Measurements from ENCODE around the gene RGS13. TPM values are rescaled to one million over a fixed set of nuclear protein-coding genes. Genes with fewer than 3 reads are reported as not detected.

Gene RGS13
- total RNA-seq, 4 donors from 2014 or later = 0.10 to 0.56 (median 0.34) TPM; not detected in 1

- Histone ChIP-seq H3K27me3 (no peaks in the 10 kb centered on the region), H3K27ac (no peak overlapping the region), H3K4me1 (no peaks in the 10 kb centered on the region), H3K9me3 (no peaks in the 10 kb centered on the region), H3K4me3 (no peak overlapping the region), H3K36me3 (no peaks in the 10 kb centered on the region)
- 78% methylated on average over 7 of the region's 7 CpGs for WGBS
- DNase-seq (ENCODE audit: low spot score in 2 of 2) = no peak
- TF ChIP-seq CTCF (IDR thresholded peaks at IDR 0.05) = no peak
- TF ChIP-seq POLR2A (IDR thresholded peaks at IDR 0.05) = no peak
- no peak for TF ChIP-seq EP300 (IDR thresholded peaks at IDR 0.05)
- TF ChIP-seq POLR2AphosphoS5 (IDR thresholded peaks at IDR 0.05) = no peak
Observed at GRCh38 chr1:192633533-192634253, 2.3 kb upstream of the RGS13 start.

GRCh38 chr1:192635041-192635440 lies 906 bp upstream of the RGS13 start:
- no peak for TF ChIP-seq CTCF (IDR thresholded peaks at IDR 0.05)
- TF ChIP-seq POLR2A (IDR thresholded peaks at IDR 0.05) = no peak
- no peak for TF ChIP-seq POLR2AphosphoS5 (IDR thresholded peaks at IDR 0.05)
- TF ChIP-seq EP300 (IDR thresholded peaks at IDR 0.05) = no peak
- no peaks in the 10 kb centered on the region for H3K36me3 ChIP-seq
- H3K9me3 ChIP-seq = no peaks in the 10 kb centered on the region
- no peak overlapping the region for H3K4me3 ChIP-seq
- no peak overlapping the region for H3K27ac ChIP-seq
- WGBS = 90% methylated on average over 2 of the region's 2 CpGs
- no peak for DNase-seq (ENCODE audit: low spot score in 2 of 2)
- no peaks in the 10 kb centered on the region for H3K4me1 ChIP-seq
- no peaks in the 10 kb centered on the region for H3K27me3 ChIP-seq

- Histone ChIP-seq H3K27ac (no peak overlapping the region), H3K4me1 (no peaks in the 10 kb centered on the region), H3K4me3 (no peak overlapping the region), H3K36me3 (no peaks in the 10 kb centered on the region), H3K27me3 (no peaks in the 10 kb centered on the region), H3K9me3 (no peaks in the 10 kb centered on the region)
- TF ChIP-seq CTCF (IDR thresholded peaks at IDR 0.05) (no peak), EP300 (IDR thresholded peaks at IDR 0.05) (no peak), POLR2A (IDR thresholded peaks at IDR 0.05) (no peak), POLR2AphosphoS5 (IDR thresholded peaks at IDR 0.05) (no peak)
- DNase-seq (ENCODE audit: low spot score in 2 of 2) = no peak
- 60% methylated on average over 4 of the region's 4 CpGs for WGBS
Observed at GRCh38 chr1:192639607-192640368, 3.8 kb downstream of the RGS13 start.

GRCh38 chr1:192652159-192652558 lies 16.2 kb downstream of the RGS13 start:
- Histone ChIP-seq H3K36me3 (no peaks in the 10 kb centered on the region), H3K27ac (no peak overlapping the region), H3K4me1 (no peaks in the 10 kb centered on the region), H3K4me3 (no peak overlapping the region), H3K9me3 (no peaks in the 10 kb centered on the region), H3K27me3 (no peaks in the 10 kb centered on the region)
- TF ChIP-seq CTCF (IDR thresholded peaks at IDR 0.05) (no peak), POLR2A (IDR thresholded peaks at IDR 0.05) (no peak), POLR2AphosphoS5 (IDR thresholded peaks at IDR 0.05) (no peak), EP300 (IDR thresholded peaks at IDR 0.05) (no peak)
- no peak for DNase-seq (ENCODE audit: low spot score in 2 of 2)
- 95% methylated on average over 1 of the region's 1 CpG for WGBS

- Histone ChIP-seq H3K9me3 (no peaks in the 10 kb centered on the region), H3K36me3 (no peaks in the 10 kb centered on the region), H3K4me1 (no peaks in the 10 kb centered on the region), H3K27ac (no peak overlapping the region), H3K4me3 (no peak overlapping the region), H3K27me3 (no peaks in the 10 kb centered on the region)
- no peak for TF ChIP-seq POLR2AphosphoS5 (IDR thresholded peaks at IDR 0.05)
- no peak for TF ChIP-seq POLR2A (IDR thresholded peaks at IDR 0.05)
- no peak for TF ChIP-seq EP300 (IDR thresholded peaks at IDR 0.05)
- no peak for TF ChIP-seq CTCF (IDR thresholded peaks at IDR 0.05)
- no peak for DNase-seq (ENCODE audit: low spot score in 2 of 2)
Observed at GRCh38 chr1:192654120-192654519, 18.2 kb downstream of the RGS13 start.

Measured in suprapubic skin (tissue), 4 donors.